ENCODE results near the gene MAP3K13. TPM values are rescaled to one million over a fixed set of nuclear protein-coding genes. Genes with fewer than 3 reads are reported as not detected.

Gene MAP3K13
- polyA plus RNA-seq, 1 donor (not counting 4 experiments of a cell fraction or from before 2014, with no cell fraction given), result 23.0 TPM

- dilution Hi-C loops (cut with MboI; ENCODE audit: extremely low pct_ligation_motif_present, low sequenced_read_pairs), result no loop called here
Measured at GRCh38 chr3:185330644-185331043, 32.3 kb upstream of the MAP3K13 start.

GRCh38 chr3:185332026-185332735 lies 30.8 kb upstream of the MAP3K13 start:
- H3K4me3 ChIP-seq (ENCODE audit: control insufficient read depth in 2 of 3, extremely low read depth in 1 of 3, insufficient read depth in 2 of 3, low read depth in 1 of 3, low read length in 3 of 3), result peak overlapping the region in 2 of 3 experiments; percentile 8 to 9
- H4K20me1 ChIP-seq (ENCODE audit: control insufficient read depth, extremely low read depth, insufficient read depth, low read length), result no peaks in the 10 kb centered on the region
- DNase-seq (ENCODE audit: low read depth, low spot score) (peak; percentile 52), FAIRE-seq (peak; percentile 91)
- H3K9me1 ChIP-seq (ENCODE audit: control insufficient read depth, extremely low read depth, insufficient read depth, low read length), result no peaks in the 10 kb centered on the region
- TF ChIP-seq EZH2 (IDR thresholded peaks at IDR 0.05; ENCODE audit: low read length), result no peak
- TF ChIP-seq CTCF (optimal IDR thresholded peaks at IDR 0.05 in 1 of 3, IDR thresholded peaks at IDR 0.05 in 1 of 3, conservative IDR thresholded peaks at IDR 0.05 in 1 of 3; ENCODE audit: extremely low read depth in 1 of 3, insufficient read depth in 2 of 3, low read length in 3 of 3), result no peak
- no peak overlapping the region for H2AFZ ChIP-seq (ENCODE audit: control insufficient read depth, low read length)
- H3K9ac ChIP-seq (ENCODE audit: control insufficient read depth, extremely low read depth, insufficient read depth, low read length), result no peak overlapping the region
- peaks cover 33% of the 10 kb centered on the region for H3K4me1 ChIP-seq (ENCODE audit: control insufficient read depth, extremely low read depth, insufficient read depth, low read length)
- dilution Hi-C loops (cut with MboI; ENCODE audit: extremely low pct_ligation_motif_present, low sequenced_read_pairs), result no loop called here
- H3K27ac ChIP-seq (ENCODE audit: control insufficient read depth, insufficient read depth, low read length), result peak overlapping the region; percentile 58
- H3K4me2 ChIP-seq (ENCODE audit: control insufficient read depth, extremely low read depth, insufficient read depth, low read depth, low read length), result peak overlapping the region; percentile 51
- no peaks in the 10 kb centered on the region for H3K9me3 ChIP-seq (ENCODE audit: control insufficient read depth, low read depth, low read length)
- H3K79me2 ChIP-seq (ENCODE audit: control insufficient read depth, insufficient read depth, low read length), result no peaks in the 10 kb centered on the region
- no peaks in the 10 kb centered on the region for H3K36me3 ChIP-seq (ENCODE audit: control insufficient read depth in 2 of 2, extremely low read depth in 1 of 2, insufficient read depth in 2 of 2, low read length in 2 of 2)
- H3K27me3 ChIP-seq (ENCODE audit: control insufficient read depth, extremely low read depth, insufficient read depth, low read length), result no peaks in the 10 kb centered on the region

More at GRCh38 chr3:185330644-185331043, 32.3 kb upstream of the MAP3K13 start:
- H3K27me3 ChIP-seq (ENCODE audit: control insufficient read depth, extremely low read depth, insufficient read depth, low read length), result no peaks in the 10 kb centered on the region
- peaks cover 25% of the 10 kb centered on the region for H3K4me1 ChIP-seq (ENCODE audit: control insufficient read depth, extremely low read depth, insufficient read depth, low read length)
- H3K9me3 ChIP-seq (ENCODE audit: control insufficient read depth, low read depth, low read length), result no peaks in the 10 kb centered on the region
- no peak overlapping the region for H3K4me2 ChIP-seq (ENCODE audit: control insufficient read depth, extremely low read depth, insufficient read depth, low read depth, low read length)
- no peaks in the 10 kb centered on the region for H3K79me2 ChIP-seq (ENCODE audit: control insufficient read depth, insufficient read depth, low read length)
- TF ChIP-seq EZH2 (IDR thresholded peaks at IDR 0.05; ENCODE audit: low read length) (no peak), CTCF (optimal IDR thresholded peaks at IDR 0.05 in 1 of 3, IDR thresholded peaks at IDR 0.05 in 1 of 3, conservative IDR thresholded peaks at IDR 0.05 in 1 of 3; ENCODE audit: extremely low read depth in 1 of 3, insufficient read depth in 2 of 3, low read length in 3 of 3) (no peak)
- no peak overlapping the region for H3K4me3 ChIP-seq (ENCODE audit: control insufficient read depth in 2 of 3, extremely low read depth in 1 of 3, insufficient read depth in 2 of 3, low read depth in 1 of 3, low read length in 3 of 3)
- no peak overlapping the region for H3K27ac ChIP-seq (ENCODE audit: control insufficient read depth, insufficient read depth, low read length)
- DNase-seq (ENCODE audit: low read depth, low spot score) (no peak), FAIRE-seq (no peak)
- no peak overlapping the region for H2AFZ ChIP-seq (ENCODE audit: control insufficient read depth, low read length)
- H4K20me1 ChIP-seq (ENCODE audit: control insufficient read depth, extremely low read depth, insufficient read depth, low read length), result no peaks in the 10 kb centered on the region
- H3K36me3 ChIP-seq (ENCODE audit: control insufficient read depth in 2 of 2, extremely low read depth in 1 of 2, insufficient read depth in 2 of 2, low read length in 2 of 2), result no peaks in the 10 kb centered on the region
- no peak overlapping the region for H3K9ac ChIP-seq (ENCODE audit: control insufficient read depth, extremely low read depth, insufficient read depth, low read length)
- H3K9me1 ChIP-seq (ENCODE audit: control insufficient read depth, extremely low read depth, insufficient read depth, low read length), result no peaks in the 10 kb centered on the region
